GM13977 (cell line): ENCODE results near the gene FAM217B.

Experiments
- DNase-seq: peaks from one replicate; pipeline ENCODE4 v3.0.0; 2012; ENCODE audit warnings: low spot score
- CTCF ChIP-seq: IDR thresholded peaks from 2 replicates; pipeline ENCODE4 v1.5.1; 2012; ENCODE audit warnings: mild to moderate bottlenecking, control low read depth; ENCODE audit not compliant: insufficient read depth; ENCODE audit errors: extremely low read depth, missing control alignments
- in situ Hi-C: fragments of 300-500 bp; cut with MboI; formaldehyde crosslinking; loops from one replicate; pipeline ENCODE4 v1.12.0; 2022; ENCODE audit warnings: low sequenced_read_pairs, low pct_unique_long_range_greater_than_20kb, mixed read lengths, inconsistent platforms; ENCODE audit not compliant: unreplicated experiment

The FAM217B gene

DNA sequence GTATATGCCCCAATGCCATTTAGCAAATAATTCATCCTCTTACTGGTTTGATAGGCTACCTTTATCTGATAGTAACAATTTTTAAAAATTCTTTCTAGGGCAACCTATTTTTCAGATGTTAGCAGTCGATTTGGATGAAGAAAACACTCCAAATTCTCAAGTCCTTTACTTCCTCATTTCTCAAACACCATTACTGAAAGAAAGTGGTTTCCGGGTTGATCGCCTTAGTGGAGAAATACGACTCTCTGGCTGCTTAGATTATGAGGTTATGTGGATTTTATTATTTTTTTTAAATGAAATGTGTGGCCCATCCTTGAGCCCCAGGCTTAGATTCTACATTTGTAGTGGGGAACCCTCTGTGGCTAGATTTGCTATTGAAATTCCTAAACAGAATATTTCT lies 44.4 kb downstream of the FAM217B start:
- DNase-seq: no peak
- TF ChIP-seq CTCF: no peak
- in situ Hi-C loops: no loop called here

DNA sequence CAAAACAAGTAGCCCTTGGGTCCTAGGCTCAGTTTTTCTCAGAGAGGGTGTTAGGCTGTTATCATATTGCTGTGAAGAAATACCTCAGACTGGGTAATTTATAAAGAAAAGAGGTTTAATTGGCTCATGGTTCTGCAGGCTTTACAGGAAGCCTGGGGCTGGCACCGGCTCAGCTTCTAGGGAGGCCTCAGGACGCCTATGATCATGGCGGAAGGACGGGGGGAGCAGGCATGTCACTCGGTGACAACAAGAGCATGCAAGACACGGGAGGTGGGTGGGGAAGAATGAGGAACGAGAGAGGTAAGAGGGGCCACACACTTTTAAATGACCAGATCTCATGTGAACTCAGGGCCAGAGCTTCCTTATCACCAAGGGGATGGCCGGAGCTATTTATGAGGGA lies 45.0 kb downstream of the FAM217B start:
- in situ Hi-C loops: no loop called here
- TF ChIP-seq CTCF: no peak
- no peak for DNase-seq

DNA sequence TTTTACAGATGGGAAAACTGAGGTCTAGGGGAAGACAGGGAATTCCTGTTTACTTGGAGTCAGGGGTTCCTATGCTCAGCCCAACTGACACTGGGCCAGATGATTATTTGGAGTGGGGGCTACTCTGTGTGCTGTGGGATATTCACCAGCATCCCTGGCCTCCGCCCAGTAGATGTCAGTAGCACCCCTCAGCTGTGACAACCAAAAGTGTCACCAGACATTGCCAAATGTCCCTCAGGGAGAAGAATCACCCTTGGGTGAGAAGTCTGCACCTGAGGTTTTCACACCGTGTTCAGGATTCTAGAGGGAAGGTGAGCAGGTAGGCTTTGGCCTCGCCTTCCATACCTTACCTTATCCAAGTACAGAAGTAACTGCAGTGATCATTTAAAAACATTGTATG lies 45.7 kb downstream of the FAM217B start:
- DNase-seq: no peak
- TF ChIP-seq CTCF: peak; percentile 19
- in situ Hi-C loops: no loop called here

- TF ChIP-seq CTCF: no peak
- in situ Hi-C loops: no loop called here
- no peak for DNase-seq
These were observed 46.9 kb downstream of the FAM217B start for GRCh38 chr20:59987135-59987534.

GRCh38 chr20:59988141-59988540 lies 48.0 kb downstream of the FAM217B start:
- in situ Hi-C loops: no loop called here
- TF ChIP-seq CTCF: no peak
- DNase-seq: no peak

DNA sequence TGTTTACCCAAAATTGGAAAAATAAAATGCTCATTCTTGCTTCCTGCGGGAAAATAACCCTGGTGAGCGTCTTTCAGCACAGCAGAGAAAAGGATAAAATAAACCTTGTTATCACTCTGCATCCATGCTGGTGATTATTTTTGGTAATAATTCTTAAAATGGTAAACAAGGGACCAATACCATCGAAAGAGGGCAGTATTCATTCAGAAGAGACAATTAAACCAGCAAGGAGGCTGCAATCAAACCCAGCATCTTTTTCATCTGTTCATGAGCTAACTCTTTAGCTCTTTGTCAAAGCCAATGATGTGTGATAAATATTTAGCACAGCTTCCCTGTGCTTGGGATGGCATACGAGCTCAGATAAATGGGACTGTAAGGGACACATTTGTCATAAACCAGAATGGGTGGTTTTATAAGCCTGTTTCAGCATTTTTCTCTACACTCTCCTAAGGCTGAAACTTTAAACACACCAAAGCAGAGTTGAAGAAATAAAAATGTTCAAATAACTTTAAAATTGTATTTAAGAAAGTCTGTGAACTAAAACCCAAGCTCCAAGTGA lies 52.4 kb downstream of the FAM217B start:
- no peak for DNase-seq
- in situ Hi-C loops: no loop called here
- TF ChIP-seq CTCF: no peak
